DMS79 treated with DMSO at 0.1 percent for 48 hours (cell line): ENCODE results near the gene HSPH1.
"Not testable (repeated sequence)": the region's sequence is repeated elsewhere in the genome, so short reads cannot be mapped to it uniquely, and the experiment has no call there.

Source experiments
- DNase-seq: peaks from one replicate; lab custom pipeline; 2025; lab: John Stamatoyannopoulos, UW

HSPH1 gene

GRCh38 chr13:31177813-31178495, 16.2 kb upstream of the HSPH1 start:
- DNase-seq = not testable (repeated sequence)

- no peak for DNase-seq
Observed at GRCh38 chr13:31175847-31176532, 14.3 kb upstream of the HSPH1 start.

GRCh38 chr13:31174018-31174417, 12.3 kb upstream of the HSPH1 start:
- no peak for DNase-seq

- DNase-seq = no peak
Observed at GRCh38 chr13:31172535-31172934, 10.8 kb upstream of the HSPH1 start.

GRCh38 chr13:31172001-31172400, 10.3 kb upstream of the HSPH1 start:
- no peak for DNase-seq

GRCh38 chr13:31168736-31169135, 7.0 kb upstream of the HSPH1 start:
- no peak for DNase-seq

- DNase-seq = no peak
Observed at GRCh38 chr13:31168166-31168565, 6.5 kb upstream of the HSPH1 start.

GRCh38 chr13:31167490-31167889, 5.8 kb upstream of the HSPH1 start:
- DNase-seq = no peak

- DNase-seq = no peak
Observed at GRCh38 chr13:31166591-31166990, 4.9 kb upstream of the HSPH1 start.

- DNase-seq = peak; percentile 93
Observed at GRCh38 chr13:31162151-31163008, 676 bp upstream of the HSPH1 start.

- peak; percentile 22 for DNase-seq
Observed at GRCh38 chr13:31160857-31161556, 697 bp downstream of the HSPH1 start.

GRCh38 chr13:31159306-31159705, 2.4 kb downstream of the HSPH1 start:
- DNase-seq = no peak

- DNase-seq = no peak
Observed at GRCh38 chr13:31154939-31155338, 6.8 kb downstream of the HSPH1 start.

- DNase-seq = no peak
Observed at GRCh38 chr13:31151837-31152236, 9.9 kb downstream of the HSPH1 start.

GRCh38 chr13:31150315-31150985, 11.3 kb downstream of the HSPH1 start:
- DNase-seq = peak; percentile 79

- no peak for DNase-seq
Observed at GRCh38 chr13:31149604-31150003, 12.1 kb downstream of the HSPH1 start.

GRCh38 chr13:31145417-31145816, 16.3 kb downstream of the HSPH1 start:
- no peak for DNase-seq

- no peak for DNase-seq
Observed at GRCh38 chr13:31138515-31138914, 23.2 kb downstream of the HSPH1 start.

GRCh38 chr13:31136724-31137123, 25.0 kb downstream of the HSPH1 start:
- DNase-seq = no peak

- DNase-seq = peak; percentile 42
Observed at GRCh38 chr13:31134039-31134711, 27.5 kb downstream of the HSPH1 start.

- no peak for DNase-seq
Observed at GRCh38 chr13:31133621-31134020, 28.1 kb downstream of the HSPH1 start.
